ENCODE measurements around the gene FRMD4A.
A peak's percentile ranks its signal among the peaks of the same experiment; 100 is the strongest.
"Not testable (repeated sequence)": the region's sequence is repeated elsewhere in the genome, so short reads cannot be mapped to it uniquely, and the experiment has no call there.

FRMD4A gene

DNA sequence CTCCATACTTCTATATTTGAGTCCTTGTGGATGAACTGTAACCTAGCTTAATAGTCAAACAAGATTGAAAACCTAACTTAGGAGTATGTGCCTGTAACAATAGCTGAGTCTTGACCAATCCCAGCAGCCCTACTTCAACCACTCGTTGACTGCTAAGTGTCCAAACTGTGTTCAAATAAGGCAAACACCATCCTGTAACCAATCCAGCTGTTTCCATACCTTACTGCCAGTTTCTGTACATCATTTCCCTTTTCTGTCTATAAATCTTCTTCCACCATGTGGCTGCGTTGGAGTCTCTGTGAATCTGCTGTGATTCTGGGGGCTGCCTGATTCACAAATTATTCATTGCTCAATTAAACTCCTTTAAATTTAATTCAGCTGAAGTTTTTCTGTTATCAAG, 195.5 kb downstream of the FRMD4A start:
- not testable (repeated sequence) for DNase-seq

DNA sequence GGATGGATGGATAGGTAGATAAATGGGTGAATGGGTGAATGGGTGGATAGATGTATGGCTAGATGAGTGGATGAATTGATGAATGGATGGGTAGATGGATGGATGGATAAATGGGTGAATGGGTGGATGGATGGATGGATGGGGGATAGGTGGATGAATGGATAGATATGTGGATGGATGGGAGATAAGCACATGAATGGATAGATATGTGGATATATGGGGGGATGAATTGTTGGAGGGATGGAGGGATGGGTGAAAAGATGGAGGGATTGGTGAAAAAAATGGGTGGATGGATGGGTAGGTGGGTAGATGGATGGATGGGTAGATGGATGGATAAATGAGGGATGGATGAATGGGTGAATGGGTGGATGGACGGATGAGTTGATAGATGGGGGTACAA, 196.4 kb downstream of the FRMD4A start:
- no peak for DNase-seq

DNA sequence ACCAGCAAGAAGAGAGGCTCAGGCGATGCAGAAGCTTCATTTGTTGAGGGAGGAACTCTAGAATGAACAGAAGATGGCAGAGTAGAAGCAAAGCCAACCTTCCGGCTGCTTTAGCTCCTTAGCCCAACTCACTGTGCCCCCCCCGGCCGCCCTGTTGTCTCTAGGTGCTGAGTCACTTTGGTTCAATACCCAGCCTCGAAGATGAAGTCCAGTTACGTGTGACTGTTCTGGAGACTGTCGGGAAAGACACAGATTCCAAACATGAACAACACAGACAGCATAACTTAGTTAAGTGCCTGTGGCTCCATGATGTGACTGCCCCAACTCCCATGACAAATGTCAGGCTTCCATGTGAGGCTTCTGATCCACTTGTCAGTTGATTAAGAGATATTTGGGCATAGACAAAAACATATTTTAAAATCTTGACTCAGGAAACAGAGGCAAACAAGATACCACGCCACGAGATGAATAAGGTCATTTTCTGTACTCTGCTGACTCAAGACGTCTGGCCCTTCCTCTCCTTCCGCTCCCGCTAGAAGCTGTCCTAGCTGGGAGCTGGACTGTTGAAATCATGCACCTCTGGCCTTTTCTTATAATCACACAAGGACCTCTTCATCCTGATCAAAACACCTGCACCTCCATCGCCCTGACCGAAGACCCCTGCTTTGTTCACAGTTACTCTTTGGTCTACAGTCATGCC, 199.3 kb downstream of the FRMD4A start:
- DNase-seq = no peak

DNA sequence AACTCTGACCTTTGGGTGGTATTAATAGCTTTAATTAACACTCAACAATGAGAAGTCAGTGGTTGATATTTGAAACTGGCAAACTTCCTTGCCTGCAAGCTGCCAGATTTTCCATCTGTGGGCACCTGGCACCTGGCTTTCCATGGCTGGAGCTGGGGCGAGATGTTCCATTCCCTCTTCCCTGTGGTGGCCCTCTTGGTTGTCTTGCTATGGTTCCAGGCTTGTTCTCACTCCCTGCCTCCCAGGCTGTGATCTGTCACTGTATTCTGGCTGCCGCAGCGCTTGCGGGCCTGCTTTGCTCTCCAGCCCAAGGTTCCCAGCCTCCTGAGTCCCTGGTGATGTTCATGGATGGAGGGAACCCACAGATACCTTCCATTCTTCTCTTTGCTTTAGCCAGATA, 201.0 kb downstream of the FRMD4A start:
- no peak for DNase-seq

DNA sequence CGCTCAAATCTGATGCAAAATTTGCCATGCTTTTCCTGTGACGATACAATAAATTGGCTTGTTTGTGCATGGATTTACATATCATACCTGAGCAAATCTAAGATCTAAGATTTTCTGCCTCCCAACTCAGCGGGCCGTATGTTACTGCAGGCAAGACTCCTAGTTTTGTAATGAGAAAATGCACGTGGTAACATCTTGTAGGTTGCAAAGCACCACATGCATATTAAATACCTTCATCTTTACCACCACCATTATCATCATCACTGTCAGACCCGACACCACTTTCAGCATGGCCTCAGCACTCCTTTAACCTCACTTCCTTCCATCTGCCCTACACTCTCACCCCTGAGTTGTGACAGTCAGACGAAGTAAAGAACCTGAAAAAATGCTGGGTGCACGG, 202.2 kb downstream of the FRMD4A start:
- no peak for DNase-seq

DNA sequence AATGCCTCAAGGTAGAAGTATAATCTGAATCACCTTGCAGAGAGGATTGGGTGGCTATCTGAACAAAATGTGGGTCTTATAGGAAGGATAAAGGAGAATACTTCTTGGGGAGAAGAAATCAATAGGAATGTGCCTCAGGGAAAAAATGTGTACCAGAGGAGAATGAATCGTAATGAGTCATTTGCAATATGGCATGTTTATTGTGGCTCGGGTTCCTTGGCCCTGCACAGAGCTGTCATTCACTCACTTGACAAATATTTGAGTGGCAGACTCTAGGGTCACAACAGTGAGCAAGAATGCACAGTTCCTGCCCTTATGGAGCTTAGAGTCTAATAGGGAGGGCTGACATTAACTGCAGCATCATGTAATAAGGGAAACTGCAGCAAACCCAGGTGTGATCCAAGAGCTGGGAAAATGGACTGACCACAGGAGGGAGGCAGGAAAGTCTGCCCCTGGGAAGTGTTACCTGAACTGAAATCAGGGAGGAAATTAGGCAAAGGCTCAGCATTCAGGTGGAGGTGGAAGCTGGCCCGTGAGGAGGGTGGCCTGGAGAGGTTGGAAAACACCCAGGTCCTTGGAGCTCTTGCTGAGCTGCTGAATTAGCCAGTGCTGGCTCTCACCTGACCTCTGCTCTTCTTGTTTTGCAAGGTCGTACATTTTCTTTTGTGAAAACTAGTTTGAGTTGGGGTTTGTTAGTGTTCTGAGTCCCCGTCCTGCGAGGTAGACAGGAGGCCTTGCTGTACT, 203.9 kb downstream of the FRMD4A start:
- no peak for DNase-seq

DNA sequence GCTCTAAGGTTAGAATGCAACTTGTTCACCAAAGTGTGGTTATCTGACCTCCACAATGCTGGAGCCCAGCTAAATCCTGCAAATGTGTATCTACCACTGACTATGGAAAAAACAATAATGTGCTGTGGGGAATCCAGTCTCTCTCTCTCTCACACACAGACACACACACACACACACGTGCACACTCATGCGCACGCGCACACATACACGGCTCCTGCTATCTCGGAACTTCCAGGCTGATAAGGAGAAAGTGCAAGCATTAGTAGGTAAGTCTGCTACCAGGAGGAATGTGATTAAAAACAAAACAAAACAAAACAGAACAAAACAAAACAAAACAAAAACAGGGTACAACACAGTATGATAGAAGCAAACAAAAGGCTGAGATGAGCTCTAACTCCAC, 205.2 kb downstream of the FRMD4A start:
- DNase-seq = no peak

DNA sequence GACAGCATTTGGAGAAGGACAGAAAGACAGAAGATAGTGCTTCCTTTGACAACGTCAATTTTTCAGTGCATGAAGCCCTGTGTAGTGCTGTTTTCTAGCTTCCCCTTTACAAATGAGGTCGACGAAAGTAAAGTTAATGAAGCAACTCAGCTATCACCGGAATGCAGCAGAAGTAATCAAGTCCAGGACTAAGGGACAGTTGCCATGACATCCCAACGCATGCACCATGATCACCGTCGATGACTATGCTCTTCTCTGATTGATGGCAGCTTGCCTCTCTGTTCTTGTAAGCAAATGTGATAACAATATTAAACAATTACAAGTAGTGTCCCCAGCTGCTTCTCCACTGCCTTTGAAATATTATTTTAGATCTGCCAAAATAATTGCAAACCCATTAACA, 205.8 kb downstream of the FRMD4A start:
- no peak for DNase-seq

DNA sequence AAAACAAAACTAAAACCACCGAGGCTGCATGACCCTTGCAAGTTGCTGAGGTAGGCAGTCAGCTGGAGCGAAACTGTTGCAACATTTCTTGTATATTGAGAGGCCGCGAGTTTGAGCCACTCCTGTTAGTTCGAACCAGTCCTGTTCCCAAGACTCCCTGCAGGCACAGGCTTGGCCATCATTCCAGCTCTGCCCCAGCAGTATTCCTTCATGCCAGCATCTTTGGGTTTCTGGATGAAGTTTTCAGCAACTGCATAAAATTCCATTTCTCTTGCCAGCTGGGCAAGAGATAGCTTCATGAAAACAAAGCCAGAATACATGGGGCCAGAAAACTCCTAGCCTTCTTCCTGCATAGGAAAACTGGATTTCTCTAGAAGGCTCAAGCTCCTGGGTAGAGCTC, 207.6 kb downstream of the FRMD4A start:
- peak in 1 of 2 experiments; percentile 43 for DNase-seq

DNA sequence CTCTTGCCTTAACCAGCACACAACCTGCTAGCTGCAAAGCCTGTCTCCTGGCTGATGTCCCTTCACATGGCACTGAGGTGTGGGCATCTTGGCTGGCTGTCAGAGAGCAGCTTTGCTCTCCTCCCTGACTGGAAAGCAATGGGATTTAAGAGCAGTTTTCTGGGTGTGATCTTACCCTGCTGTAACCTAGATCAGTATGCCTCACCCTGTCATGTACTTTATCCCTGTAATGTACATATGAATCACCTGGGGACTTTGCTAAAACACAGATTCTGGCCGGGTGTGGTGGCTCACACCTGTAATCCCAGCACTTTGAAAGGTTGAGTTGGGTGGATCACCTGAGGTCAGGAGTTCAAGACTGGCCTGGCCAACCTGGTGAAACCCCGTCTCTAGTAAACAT, 209.9 kb downstream of the FRMD4A start:
- no peak for DNase-seq

DNA sequence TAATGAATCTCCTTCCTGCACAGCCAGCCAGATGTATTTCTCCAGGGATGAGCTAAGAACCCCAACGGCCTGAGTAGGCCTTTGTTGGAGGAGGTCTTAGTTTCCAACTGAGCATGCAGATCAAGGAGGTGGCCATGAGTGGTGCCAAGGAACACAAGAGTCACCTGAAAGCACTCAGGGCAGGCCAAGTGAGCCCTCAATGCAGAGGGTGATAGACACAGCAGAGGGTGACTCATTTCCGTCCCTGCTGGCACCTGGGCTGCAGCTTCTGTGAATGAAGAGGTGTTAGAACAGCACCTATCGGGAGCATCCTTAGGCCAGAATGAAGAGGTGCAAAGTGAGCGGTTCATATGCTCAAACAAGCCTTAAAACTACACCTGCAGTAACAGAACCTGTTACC, 211.8 kb downstream of the FRMD4A start:
- DNase-seq = no peak

DNA sequence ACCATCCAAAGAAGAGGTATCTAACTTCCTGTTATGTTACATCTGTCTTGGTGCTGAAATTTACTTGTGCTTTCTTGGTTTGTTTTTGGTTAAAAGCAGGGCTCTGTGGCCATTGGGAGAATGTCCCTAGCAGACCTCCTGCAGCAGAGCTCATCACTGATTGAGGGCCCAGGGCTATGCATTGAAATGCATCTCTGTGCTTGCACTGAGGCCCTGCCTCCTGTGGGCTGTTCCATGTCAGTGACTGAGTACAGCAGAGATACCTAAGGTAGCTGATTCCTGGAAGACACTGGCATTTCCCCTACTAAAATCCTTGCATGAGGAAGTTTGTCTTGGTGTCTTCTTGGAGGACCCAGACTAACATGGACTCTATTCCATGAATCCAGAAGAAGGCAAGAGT, 213.9 kb downstream of the FRMD4A start:
- no peak for DNase-seq

DNA sequence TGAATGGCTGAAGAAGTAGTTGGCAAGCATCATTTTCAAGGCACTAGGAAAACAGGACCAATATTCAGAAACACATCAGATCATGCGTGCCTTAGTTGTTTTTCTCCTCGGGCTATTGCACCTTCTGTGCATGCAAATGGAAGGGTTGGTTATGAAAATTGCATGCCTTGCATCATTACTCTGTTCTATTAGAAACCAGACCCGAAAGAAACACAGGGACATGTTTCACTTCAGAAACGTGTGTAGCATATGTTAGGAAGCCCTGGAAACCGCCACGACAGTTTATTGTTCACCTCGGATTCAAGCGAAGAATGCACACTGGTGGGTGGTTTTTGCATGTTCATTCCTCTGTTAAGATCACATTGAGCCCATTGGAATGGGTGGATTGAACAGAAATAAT, 214.7 kb downstream of the FRMD4A start:
- DNase-seq = no peak

DNA sequence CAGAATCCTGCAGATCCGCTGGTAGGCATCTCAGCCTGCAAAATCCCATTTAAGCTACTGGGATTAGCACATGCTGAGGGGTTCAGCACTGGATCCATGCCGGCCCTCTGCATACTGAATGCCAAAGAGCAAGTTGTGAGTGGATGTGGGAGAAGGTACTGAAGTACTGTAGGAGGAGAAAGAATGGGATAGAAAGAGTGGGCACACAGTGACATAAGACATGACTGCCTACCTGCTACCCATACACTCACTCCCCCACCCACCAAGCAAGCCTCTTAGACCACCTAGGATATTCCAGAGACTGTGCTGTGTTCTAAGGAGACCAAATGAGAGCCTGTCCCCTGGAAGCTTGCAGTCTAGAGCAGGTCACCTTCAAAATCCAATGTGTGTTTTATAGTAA, 215.9 kb downstream of the FRMD4A start:
- DNase-seq = no peak

DNA sequence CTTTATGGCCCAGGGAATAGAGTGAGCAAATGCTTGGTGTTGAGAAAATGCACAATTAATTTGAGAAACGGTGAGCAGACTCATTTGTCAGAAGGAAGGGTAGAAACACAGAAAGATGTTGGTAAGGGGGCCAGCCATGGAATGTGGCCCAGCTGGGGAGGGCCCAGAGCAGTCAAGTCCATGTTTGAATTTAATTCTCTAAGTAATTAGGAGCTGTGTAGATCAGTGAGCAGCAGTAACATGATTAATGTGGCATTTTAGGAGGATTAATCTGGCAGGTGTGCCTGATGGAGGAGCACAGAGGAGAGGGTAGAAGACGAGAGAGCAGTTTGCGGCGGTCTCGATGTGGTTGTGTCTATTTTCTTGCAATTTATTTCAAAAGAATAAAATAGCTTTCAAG, 218.7 kb downstream of the FRMD4A start:
- no peak for DNase-seq

DNA sequence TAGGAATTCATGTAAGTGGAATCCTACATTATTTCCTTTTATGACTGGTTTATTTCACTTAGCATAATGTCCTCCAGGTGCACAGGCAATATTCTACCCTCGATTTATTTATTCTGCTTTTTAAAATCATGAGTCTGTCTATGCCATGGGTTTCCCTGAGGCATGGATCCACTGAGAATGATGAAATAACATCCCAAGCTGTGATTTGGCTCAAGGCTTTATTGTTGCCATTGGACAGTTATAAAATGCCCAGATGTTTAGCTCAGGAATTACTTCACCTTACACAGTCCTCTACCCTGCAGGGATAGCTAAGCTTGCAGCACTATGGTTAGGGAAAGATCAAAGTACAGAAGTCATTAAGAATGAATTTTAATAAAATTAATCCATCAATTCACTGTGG, 219.5 kb downstream of the FRMD4A start:
- no peak for DNase-seq

DNA sequence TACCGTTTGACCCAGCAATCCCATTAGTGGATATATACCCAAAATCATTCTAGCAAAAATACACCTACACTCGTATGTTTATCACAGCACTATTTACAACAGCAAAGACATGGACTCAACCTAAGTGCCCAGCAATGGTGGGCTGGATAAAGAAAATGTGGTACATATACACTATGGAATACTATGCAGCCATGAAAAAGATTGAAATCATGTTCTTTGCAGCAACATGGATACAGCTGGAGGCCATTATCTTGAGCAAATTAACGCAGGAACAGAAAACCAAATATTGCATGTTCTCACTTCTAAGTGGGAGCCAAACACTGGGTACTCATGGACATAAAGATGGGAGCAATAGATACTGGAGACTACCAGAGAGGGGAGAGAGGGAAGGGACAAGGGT, 223.9 kb downstream of the FRMD4A start:
- DNase-seq = no peak

DNA sequence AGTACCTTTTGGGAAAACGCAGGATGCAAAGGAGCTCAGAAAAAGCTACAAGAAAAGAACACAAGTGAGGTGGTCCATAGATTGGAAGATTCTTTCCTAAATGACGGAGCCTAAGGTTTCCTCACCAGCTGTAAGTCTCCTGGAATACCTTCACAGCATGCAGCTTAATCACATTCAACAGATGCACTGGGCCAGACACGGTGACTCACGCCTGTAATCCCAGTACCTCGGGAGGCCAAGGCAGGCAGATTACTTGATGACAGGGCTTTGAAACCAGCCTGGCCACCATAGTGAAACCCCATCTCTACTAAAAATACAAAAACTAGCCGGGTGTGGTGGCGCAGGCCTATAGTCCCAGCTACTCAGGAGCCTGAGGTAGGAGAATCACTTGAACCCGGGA, 228.7 kb downstream of the FRMD4A start:
- DNase-seq = no peak

DNA sequence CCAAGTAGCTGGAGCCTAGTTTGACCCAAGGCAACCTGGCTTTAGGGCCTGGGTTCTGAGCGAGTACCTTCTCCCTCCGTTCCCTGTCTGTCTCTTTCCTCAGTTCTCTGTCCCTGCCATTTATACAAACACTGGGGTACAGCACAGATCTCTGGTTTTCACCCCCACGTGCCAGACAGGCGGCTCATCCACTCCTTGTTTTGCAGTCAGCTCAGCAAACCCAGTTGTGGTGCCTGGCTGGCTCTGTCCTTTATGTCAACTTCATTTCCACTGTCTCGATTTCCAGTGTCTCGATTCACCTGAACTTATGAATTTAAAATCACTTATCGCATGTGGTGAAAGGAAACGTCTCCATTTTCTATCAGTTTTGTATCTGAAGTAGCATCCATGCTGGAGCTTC, 230.8 kb downstream of the FRMD4A start:
- no peak for DNase-seq

DNA sequence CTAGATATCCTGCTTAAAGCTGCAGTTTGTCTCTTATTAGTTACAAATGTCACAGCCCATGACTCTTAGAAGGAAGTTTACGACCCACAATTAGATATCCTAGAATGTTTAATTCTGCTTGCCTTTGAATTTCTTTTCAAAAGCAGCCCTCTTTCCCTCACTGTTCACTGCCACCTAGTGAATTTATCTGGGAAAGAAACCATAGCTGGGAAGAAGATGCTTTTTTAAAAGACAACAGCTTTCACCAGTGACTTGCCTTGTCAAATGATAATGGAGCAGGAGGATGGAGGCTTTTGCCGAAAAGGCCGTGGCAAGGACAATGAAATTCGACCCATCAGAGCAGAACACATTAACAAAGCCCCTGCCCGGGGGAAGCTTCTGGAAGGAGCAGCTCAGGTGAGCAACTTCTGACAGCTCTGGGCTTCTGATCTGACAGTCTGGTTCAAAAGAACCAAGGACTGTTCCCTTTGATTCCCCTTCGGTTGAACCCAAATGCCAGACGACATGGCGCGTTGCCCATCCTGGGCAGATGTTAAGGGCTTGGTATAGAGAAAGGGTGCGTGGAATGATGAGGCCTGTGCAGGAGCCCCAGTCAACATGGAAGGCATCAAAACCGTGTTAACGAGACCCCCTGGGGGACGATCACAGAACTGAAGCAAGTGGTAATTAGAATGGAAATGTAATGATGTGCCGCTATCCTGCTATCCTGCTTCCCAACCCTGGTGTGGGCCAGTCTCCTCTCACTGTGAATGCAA, 236.8 kb downstream of the FRMD4A start:
- peak in 1 of 2 experiments; percentile 36 for DNase-seq

DNA sequence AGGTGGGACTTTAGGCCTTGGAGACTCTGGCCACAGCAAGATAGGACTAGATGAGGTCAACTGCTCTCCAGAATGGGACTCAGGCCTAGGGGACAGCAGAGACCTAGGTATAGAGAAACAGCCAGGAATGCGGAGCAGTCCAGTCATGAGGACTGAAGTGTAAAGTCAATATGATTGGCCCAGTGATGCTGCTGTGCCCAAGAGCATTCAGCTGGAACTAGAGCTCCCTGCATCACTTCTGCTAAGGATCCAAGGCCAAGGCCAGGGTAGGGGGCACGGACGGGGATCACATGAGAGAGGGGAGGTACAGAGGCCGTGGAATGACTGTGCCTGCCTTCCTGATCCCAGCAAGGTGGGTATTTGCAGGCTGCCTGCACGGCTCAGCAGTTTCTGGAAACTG, 237.9 kb downstream of the FRMD4A start:
- no peak for DNase-seq

DNA sequence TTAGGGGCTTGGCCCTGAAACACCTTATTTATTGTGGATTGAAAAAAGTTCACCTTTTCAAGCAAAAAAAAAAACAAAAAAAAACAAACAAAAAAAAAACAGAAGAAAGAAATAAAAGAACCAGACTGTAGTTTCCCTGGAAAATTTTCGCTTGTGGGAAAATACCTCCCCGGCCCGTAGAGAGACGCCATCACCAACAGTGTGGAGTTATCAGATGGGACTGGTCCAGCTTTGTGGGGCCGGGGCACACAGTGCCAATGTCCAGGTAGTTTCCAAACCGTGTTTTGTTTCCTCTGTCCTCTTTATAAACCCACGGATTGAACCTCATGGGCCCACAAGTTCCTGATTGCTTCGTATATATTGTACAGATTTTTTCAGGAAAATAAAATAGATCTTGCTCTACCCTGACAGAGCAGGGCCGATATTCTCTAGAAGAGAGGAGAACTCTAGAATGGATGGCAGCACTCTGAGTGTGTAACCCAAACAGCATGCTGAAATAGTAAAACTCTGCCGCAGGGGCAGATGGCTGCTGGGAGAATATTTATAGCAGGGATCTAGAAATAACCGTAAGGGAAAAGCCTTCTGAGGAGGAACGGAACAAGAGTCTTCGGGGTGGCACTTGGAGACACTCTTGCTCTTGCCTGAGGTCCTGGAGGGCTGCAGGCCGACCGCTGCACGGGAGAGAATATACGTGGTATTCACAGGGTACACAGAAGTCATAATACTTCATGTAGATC, 241.0 kb downstream of the FRMD4A start:
- no peak for DNase-seq

DNA sequence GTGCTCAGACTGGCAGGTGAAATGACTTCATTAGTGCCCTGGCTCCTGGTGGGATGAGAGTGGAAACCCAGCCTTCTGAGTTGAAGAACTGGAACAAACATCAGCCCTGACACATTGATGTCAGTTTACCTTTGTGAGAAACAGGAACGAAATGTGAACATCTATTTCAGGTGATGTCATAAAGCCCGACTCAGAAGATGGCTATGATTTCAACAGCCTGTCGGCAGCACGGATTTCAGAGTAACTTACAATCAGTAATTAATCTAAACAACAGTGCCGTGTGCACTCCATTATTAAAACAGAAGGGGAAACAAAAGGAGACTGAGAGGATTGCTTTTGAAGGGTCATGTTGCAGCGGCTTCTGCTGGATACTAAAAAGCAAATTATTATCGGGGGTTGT, 243.2 kb downstream of the FRMD4A start:
- no peak for DNase-seq

All from NCI-H446 (cell line).